PFSK-1 (cell line): ENCODE results near the gene KIAA2012.

Experiments used
- FOXP2 ChIP-seq: optimal IDR thresholded peaks from 2 replicates; pipeline ENCODE3; 2011; ENCODE audit warnings: borderline replicate concordance, control low read depth, inconsistent platforms; ENCODE audit not compliant: insufficient read depth; ENCODE audit errors: extremely low read length, extremely low read depth
- POLR2AphosphoS5 ChIP-seq: IDR thresholded peaks from 2 replicates; pipeline ENCODE4 v1.6.1; 2012; ENCODE audit warnings: low read depth, mild to moderate bottlenecking, control low read depth, low read length, moderate library complexity
- SIN3A ChIP-seq: IDR thresholded peaks from 2 replicates; pipeline ENCODE4 v1.6.1; 2012; ENCODE audit warnings: mild to moderate bottlenecking, low read length, moderate library complexity, borderline replicate concordance; ENCODE audit not compliant: insufficient read depth
- TAF1 ChIP-seq: IDR thresholded peaks from 2 replicates; pipeline ENCODE4 v1.6.1; 2012; ENCODE audit warnings: low read length, control low read depth, borderline replicate concordance; ENCODE audit not compliant: insufficient read depth
- TF ChIP-seq, protein P1 (sequence below), 2 experiments: IDR thresholded peaks; 2 replicates each; pipeline versions ENCODE4 v1.6.1 to v1.8.0; 2011 to 2012; ENCODE audit warnings: low read depth in 2 of 2, low read length in 2 of 2, control low read depth in 1 of 2, inconsistent platforms in 1 of 2, mild to moderate bottlenecking in 1 of 2, moderate library complexity in 1 of 2; ENCODE audit not compliant: insufficient read depth in 1 of 2

Gene KIAA2012

DNA sequence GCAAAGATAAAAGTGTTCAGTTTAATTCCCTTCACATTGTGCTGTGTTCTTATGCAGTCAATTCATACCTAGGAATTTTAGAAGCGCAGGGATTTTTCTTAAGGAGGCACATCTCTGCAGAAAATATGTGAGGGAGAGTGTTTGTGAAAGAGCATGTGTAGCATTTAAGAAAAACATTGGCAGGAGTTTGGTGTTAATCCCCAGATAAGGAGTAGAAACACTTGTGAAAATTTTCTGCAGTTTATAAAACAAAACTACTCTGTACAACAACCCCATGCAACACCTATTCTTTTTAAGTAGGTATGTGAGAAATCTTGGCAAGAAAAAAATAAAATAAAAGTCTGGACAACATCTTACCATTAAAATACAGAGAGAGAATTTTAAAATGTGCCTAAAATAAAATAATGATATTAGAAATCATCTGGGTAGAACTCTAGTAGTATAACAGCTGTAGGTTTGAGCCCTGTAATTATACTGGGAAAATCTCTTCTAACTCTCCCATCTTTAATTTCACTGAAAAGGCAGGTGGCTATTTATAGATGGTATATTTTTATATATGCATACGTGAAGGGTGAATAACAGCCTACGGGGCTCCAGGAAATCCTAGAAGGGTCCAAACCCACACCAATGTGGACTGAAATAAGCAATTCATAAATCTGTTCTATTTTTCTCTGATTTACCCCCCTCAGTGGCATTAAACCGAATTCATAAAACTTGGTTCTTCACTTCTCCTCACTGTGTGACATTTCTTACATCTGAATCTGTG lies 32.8 kb upstream of the KIAA2012 start:
- TF ChIP-seq SIN3A (no peak), POLR2AphosphoS5 (no peak), FOXP2 (no peak)
- TF ChIP-seq, protein P1, sequence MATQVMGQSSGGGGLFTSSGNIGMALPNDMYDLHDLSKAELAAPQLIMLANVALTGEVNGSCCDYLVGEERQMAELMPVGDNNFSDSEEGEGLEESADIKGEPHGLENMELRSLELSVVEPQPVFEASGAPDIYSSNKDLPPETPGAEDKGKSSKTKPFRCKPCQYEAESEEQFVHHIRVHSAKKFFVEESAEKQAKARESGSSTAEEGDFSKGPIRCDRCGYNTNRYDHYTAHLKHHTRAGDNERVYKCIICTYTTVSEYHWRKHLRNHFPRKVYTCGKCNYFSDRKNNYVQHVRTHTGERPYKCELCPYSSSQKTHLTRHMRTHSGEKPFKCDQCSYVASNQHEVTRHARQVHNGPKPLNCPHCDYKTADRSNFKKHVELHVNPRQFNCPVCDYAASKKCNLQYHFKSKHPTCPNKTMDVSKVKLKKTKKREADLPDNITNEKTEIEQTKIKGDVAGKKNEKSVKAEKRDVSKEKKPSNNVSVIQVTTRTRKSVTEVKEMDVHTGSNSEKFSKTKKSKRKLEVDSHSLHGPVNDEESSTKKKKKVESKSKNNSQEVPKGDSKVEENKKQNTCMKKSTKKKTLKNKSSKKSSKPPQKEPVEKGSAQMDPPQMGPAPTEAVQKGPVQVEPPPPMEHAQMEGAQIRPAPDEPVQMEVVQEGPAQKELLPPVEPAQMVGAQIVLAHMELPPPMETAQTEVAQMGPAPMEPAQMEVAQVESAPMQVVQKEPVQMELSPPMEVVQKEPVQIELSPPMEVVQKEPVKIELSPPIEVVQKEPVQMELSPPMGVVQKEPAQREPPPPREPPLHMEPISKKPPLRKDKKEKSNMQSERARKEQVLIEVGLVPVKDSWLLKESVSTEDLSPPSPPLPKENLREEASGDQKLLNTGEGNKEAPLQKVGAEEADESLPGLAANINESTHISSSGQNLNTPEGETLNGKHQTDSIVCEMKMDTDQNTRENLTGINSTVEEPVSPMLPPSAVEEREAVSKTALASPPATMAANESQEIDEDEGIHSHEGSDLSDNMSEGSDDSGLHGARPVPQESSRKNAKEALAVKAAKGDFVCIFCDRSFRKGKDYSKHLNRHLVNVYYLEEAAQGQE (IDR thresholded peaks at IDR 0.05; ENCODE audit: insufficient read depth in 1 of 2, low read depth in 2 of 2, low read length in 2 of 2), result no peak

DNA sequence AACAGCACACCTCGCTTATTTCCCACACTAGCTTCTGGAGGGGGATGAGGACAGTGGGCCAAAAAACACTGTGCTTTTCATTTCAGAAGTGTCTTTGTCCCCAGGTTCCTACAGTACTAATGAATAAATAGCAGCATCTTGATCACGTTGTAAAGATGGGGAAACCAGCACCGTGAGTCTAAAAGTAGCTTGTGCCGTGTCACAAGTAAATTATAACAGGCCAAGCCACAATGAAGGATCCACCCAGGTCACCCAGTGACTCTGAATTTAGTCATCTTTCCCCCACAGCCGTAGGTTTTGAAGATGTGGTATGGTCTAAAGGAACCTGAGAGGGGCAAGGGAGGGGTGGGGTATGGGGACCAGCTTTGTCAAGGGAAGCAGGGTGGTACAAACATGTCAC lies 30.6 kb upstream of the KIAA2012 start:
- TF ChIP-seq TAF1, result no peak
- TF ChIP-seq FOXP2, result no peak
- no peak for TF ChIP-seq SIN3A
- TF ChIP-seq POLR2AphosphoS5, result no peak
- TF ChIP-seq, protein P1 (IDR thresholded peaks at IDR 0.05; ENCODE audit: insufficient read depth in 1 of 2, low read depth in 2 of 2, low read length in 2 of 2), result no peak

DNA sequence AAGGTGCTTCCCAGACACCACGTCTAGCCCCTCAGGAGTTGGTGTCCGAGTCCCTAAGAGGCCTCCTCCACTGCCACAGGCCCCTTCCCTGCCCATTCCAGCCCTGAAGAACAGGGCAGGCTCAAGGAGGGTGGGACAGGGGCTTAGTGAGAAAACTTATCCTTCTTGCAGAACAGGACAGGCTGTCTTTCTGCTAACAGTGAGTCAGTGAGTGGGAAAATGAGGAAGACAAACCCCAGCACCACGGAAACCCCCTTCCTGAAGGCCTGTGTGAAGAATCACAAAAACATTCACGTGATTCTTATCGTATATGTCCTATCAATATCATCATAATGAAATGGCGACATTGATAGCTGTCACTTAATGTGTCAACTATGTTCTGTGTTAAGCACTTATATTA lies 29.6 kb upstream of the KIAA2012 start:
- TF ChIP-seq, protein P1 (IDR thresholded peaks at IDR 0.05; ENCODE audit: insufficient read depth in 1 of 2, low read depth in 2 of 2, low read length in 2 of 2), result no peak

DNA sequence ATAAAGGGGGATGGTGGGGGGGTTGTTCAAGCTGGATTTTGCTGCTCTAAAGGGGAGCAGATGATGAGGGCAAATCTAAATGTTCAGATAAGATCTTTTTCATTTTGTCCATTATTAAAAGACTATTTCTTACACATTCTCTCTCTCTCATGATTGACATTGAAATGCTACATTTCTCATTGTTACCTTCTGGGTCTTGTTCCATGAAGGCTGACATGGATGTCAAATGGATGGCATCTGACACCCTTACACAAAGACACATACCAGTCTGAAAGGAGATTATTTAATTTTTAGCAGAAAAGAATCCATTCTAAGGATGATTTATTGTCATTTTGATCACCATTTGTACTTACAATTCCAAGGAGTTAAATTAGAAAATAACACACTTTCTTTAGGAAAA lies 28.3 kb upstream of the KIAA2012 start:
- TF ChIP-seq FOXP2 (no peak), POLR2AphosphoS5 (no peak), TAF1 (no peak)

DNA sequence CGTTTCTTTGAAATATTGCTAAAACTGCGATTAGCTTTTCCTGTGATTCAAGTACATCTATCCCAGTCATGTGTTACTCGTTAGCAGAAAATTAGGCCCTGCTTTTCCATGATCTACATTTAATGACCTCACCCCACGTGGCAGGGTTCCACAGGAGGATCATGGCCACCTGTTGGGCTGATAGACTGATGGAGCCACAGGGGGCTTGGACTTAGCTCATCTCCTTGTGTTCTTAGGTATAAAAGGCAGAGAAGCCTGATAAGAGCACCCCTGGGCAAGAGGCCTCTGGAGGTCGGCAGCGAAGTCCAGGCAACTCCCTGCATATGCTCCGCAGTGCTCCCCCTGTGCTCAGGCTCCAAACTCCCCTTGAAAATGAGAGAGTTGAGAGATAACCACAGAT lies 26.5 kb upstream of the KIAA2012 start:
- TF ChIP-seq, protein P1 (IDR thresholded peaks at IDR 0.05; ENCODE audit: insufficient read depth in 1 of 2, low read depth in 2 of 2, low read length in 2 of 2), result no peak
- no peak for TF ChIP-seq TAF1
- no peak for TF ChIP-seq SIN3A
- no peak for TF ChIP-seq FOXP2
